Hematopoietic multipotent progenitor cell treated with erythropoietin and hydrocortisone succinate and interleukin-3 and kit ligand, for 6 days (in vitro differentiated cells): ENCODE results near the gene IRAK2.

Experiments
- DNase-seq: peaks from one replicate; pipeline ENCODE4 v3.0.0-alpha.2; 2015

IRAK2 gene

GRCh38 chr3:10286596-10287295 is 122.0 kb downstream of the IRAK2 start:
- peak; percentile 72 for DNase-seq

- no peak for DNase-seq
Observed at GRCh38 chr3:10287936-10288574, 123.3 kb downstream of the IRAK2 start.

- DNase-seq = no peak
Observed at GRCh38 chr3:10288575-10288960, 123.8 kb downstream of the IRAK2 start.

- no peak for DNase-seq
Observed at GRCh38 chr3:10289077-10289476, 124.4 kb downstream of the IRAK2 start.

GRCh38 chr3:10289787-10290355 is 125.2 kb downstream of the IRAK2 start:
- DNase-seq = no peak

- no peak for DNase-seq
Observed at GRCh38 chr3:10290481-10291176, 125.9 kb downstream of the IRAK2 start.

- DNase-seq = no peak
Observed at GRCh38 chr3:10291641-10292040, 126.9 kb downstream of the IRAK2 start.

GRCh38 chr3:10292505-10293419 is 128.0 kb downstream of the IRAK2 start, which contains the start of gene GHRL:
Gene GHRL (minus strand): TSS chr3:10292947. CDS start chr3:10290180, 2,767 bp downstream.
- peak; percentile 81 for DNase-seq
